Measurements from ENCODE around the gene GMCL2. TPM values are rescaled to one million over a fixed set of nuclear protein-coding genes. Genes with fewer than 3 reads are reported as not detected.

Gene GMCL2
- total and polyA plus RNA-seq, 4 donors = not detected

DNA sequence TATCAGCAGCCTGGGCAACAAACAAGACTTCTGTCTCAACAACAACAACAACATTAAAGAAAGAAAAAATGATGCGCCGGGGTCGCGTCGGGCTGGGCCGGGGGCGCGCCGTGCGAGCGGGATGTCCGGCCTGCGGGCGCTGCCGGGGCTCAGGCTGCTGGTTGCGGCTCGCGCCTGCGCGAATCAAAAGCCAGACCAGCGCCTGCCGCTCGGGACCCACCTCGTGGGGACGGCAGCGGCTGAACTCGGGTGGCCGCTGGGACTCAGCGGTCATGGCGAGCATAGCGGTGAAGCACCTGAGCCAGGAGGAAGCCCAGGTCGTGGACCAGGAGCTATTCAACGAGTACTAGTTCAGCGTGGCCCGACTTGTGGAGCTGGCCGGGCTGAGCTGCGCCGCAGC, 21.6 kb downstream of the GMCL2 start:
- TF ChIP-seq, protein P1, sequence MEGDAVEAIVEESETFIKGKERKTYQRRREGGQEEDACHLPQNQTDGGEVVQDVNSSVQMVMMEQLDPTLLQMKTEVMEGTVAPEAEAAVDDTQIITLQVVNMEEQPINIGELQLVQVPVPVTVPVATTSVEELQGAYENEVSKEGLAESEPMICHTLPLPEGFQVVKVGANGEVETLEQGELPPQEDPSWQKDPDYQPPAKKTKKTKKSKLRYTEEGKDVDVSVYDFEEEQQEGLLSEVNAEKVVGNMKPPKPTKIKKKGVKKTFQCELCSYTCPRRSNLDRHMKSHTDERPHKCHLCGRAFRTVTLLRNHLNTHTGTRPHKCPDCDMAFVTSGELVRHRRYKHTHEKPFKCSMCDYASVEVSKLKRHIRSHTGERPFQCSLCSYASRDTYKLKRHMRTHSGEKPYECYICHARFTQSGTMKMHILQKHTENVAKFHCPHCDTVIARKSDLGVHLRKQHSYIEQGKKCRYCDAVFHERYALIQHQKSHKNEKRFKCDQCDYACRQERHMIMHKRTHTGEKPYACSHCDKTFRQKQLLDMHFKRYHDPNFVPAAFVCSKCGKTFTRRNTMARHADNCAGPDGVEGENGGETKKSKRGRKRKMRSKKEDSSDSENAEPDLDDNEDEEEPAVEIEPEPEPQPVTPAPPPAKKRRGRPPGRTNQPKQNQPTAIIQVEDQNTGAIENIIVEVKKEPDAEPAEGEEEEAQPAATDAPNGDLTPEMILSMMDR (IDR thresholded peaks at IDR 0.05; ENCODE audit: control extremely low read depth, extremely low read depth) = no peak
- DNase-seq = no peak
- Histone ChIP-seq H3K4me1 (ENCODE audit: control insufficient read depth in 5 of 5, insufficient read depth in 5 of 5, low read length in 5 of 5) (peaks cover 0 to 6% (median 0%) of the 10 kb centered on the region in 5 donors), H3K36me3 (ENCODE audit: control insufficient read depth in 4 of 4, insufficient read depth in 4 of 4, low read length in 4 of 4) (no peaks in the 10 kb centered on the region), H3K27ac (ENCODE audit: low read depth in 1 of 2, low read length in 1 of 2) (no peak overlapping the region), H3K27me3 (ENCODE audit: control insufficient read depth in 3 of 3, insufficient read depth in 3 of 3, low read length in 2 of 3) (peaks cover 0 to 20% (median 7%) of the 10 kb centered on the region in 3 donors), H3K4me3 (no peak overlapping the region), H3K9me3 (ENCODE audit: control insufficient read depth in 4 of 4, insufficient read depth in 3 of 4, low read length in 3 of 4) (peaks cover 0 to 2% (median 0%) of the 10 kb centered on the region in 4 donors), H3K9ac (ENCODE audit: insufficient read depth in 1 of 2, low read length in 2 of 2) (no peak overlapping the region)
- 39 to 58% methylated on average over 38 of the region's 38 CpGs for WGBS, 2 donors
- no peak for ATAC-seq (ENCODE audit: insufficient read depth, low FRiP score)

DNA sequence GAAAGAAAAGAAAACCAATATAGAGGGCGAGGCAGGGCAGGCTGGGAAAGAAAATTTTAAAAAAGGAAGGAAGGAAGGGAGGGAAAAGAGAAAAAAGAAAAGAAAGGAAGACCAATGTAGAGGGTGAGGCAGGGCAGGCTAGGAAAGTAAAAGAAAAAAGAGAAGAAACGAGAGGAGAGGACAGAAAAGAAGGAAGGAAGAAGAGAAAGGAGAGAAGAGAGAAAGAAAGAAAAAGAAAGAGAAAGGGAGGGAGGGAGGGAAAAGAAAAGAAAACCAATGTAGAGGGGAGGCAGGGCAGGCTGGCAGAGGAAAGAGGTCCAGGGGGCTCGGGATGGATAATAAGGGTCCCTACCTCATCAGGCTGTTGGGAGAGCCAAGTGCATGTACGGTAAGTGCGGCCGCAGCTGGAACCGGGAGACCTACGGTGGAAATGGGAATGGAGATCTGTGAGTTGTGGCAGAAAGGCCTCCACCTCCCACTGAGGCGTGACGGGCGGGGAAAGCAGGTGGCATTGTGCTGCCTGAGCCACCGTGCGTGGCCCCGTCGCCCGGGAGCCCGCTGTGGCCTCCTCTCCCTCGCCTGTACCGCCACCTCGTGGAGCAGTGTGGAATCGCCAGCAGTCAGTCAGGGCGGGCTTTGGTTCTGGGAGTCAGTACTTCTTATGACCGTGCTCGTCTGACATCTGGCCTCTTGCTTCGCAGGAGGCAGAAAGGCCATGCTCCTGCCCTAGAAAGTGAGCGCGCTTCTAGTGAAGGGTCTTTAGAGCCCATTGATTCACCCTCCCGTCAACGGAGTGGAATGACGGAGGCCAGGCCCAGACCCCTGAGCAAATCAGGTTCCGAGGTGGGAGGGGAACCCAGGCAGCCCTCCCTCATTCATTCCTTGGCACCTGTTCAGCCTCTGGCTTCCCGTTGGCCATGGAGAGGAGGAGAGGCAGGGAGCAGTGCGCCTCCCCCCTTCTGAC, 23.1 kb downstream of the GMCL2 start:
- TF ChIP-seq, protein P1 (IDR thresholded peaks at IDR 0.05; ENCODE audit: control extremely low read depth, extremely low read depth) = peak; percentile 99
- no peak overlapping the region for H3K4me3 ChIP-seq
- H3K9ac ChIP-seq (ENCODE audit: insufficient read depth in 1 of 2, low read length in 2 of 2) = no peak overlapping the region

DNA sequence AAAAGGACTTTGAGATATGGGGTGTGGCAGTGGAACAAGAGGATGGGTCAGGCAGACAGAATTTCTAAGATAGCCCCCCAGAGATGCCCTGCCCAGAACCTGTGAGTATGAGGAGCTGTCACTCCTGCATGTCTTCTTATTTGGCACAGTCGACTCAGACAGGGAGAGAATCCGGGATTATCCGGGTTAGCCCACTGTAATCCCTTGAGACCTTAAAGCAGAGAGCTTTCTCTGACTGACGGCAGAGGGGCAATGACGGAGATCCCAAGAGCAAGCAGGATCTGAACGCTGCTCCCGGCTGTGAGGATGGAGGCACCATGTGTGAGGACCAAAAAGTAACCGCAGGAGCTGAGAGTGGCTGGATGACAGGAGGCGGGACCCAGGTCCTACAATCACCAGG, 24.7 kb downstream of the GMCL2 start:
- no peak for DNase-seq
- TF ChIP-seq, protein P1 (IDR thresholded peaks at IDR 0.05; ENCODE audit: control extremely low read depth, extremely low read depth) = no peak
- no peak for ATAC-seq (ENCODE audit: insufficient read depth, low FRiP score)
- Histone ChIP-seq H3K27ac (ENCODE audit: low read depth in 1 of 2, low read length in 1 of 2) (no peak overlapping the region), H3K9ac (ENCODE audit: insufficient read depth in 1 of 2, low read length in 2 of 2) (no peak overlapping the region), H3K4me1 (ENCODE audit: control insufficient read depth in 5 of 5, insufficient read depth in 5 of 5, low read length in 5 of 5) (peaks cover 0 to 6% (median 0%) of the 10 kb centered on the region in 5 donors), H3K9me3 (ENCODE audit: control insufficient read depth in 4 of 4, insufficient read depth in 3 of 4, low read length in 3 of 4) (peaks cover 0 to 2% (median 0%) of the 10 kb centered on the region in 4 donors), H3K36me3 (ENCODE audit: control insufficient read depth in 4 of 4, insufficient read depth in 4 of 4, low read length in 4 of 4) (no peaks in the 10 kb centered on the region), H3K27me3 (ENCODE audit: control insufficient read depth in 3 of 3, insufficient read depth in 3 of 3, low read length in 2 of 3) (peaks cover 0 to 20% (median 5%) of the 10 kb centered on the region in 3 donors), H3K4me3 (no peak overlapping the region)
- 84 to 86% methylated on average over 9 of the region's 9 CpGs for WGBS, 2 donors

More for the DNA sequence above, 23.1 kb downstream of the GMCL2 start:
- Histone ChIP-seq H3K36me3 (ENCODE audit: control insufficient read depth in 4 of 4, insufficient read depth in 4 of 4, low read length in 4 of 4) (no peaks in the 10 kb centered on the region), H3K9me3 (ENCODE audit: control insufficient read depth in 4 of 4, insufficient read depth in 3 of 4, low read length in 3 of 4) (peaks cover 0 to 2% (median 0%) of the 10 kb centered on the region in 4 donors), H3K4me1 (ENCODE audit: control insufficient read depth in 5 of 5, insufficient read depth in 5 of 5, low read length in 5 of 5) (peaks cover 0 to 6% (median 0%) of the 10 kb centered on the region in 5 donors), H3K27ac (ENCODE audit: low read depth in 1 of 2, low read length in 1 of 2) (no peak overlapping the region), H3K27me3 (ENCODE audit: control insufficient read depth in 3 of 3, insufficient read depth in 3 of 3, low read length in 2 of 3) (peaks cover 0 to 20% (median 6%) of the 10 kb centered on the region in 3 donors)
- peak; percentile 98 for ATAC-seq (ENCODE audit: insufficient read depth, low FRiP score)
- whole genome bisulfite sequencing, 2 donors = 12% methylated on average over 33 of the region's 33 CpGs
- DNase-seq = peak; percentile 75 to 84 (median 76)

All from lung (tissue), 12 donors.